HepG2 (cell line): ENCODE results near the gene LDB3. TPM values are rescaled to one million over a fixed set of nuclear protein-coding genes. Genes with fewer than 3 reads are reported as not detected.
A peak's percentile ranks its signal among the peaks of the same experiment; 100 is the strongest.

Source experiments
- DPF2 ChIP-seq: sonication (generic); formaldehyde crosslinking; IDR thresholded peaks from 2 replicates; pipeline ENCODE4 v1.4.0; 2020; ENCODE audit warnings: mild to moderate bottlenecking, low read depth, missing genetic modification reagents, borderline replicate concordance
- FOSL2 ChIP-seq: sonication (generic); formaldehyde crosslinking; IDR thresholded peaks from 2 replicates; pipeline ENCODE4 v1.4.0; 2020; ENCODE audit warnings: missing genetic modification reagents
- NCOR1 ChIP-seq: fragments of 200-600 bp; sonication (generic); IDR thresholded peaks from 2 replicates; pipeline ENCODE4 v1.7.0; 2017; ENCODE audit warnings: antibody characterized with exemption, low read length, borderline replicate concordance
- NR2F2 ChIP-seq: IDR thresholded peaks from 2 replicates; pipeline ENCODE4 v1.6.1; 2012; ENCODE audit warnings: low read depth, inconsistent platforms, borderline replicate concordance
- ZNF224 ChIP-seq: sonication (generic); formaldehyde crosslinking; IDR thresholded peaks from 2 replicates; pipeline ENCODE4 v1.5.0; 2020; ENCODE audit warnings: mild to moderate bottlenecking, missing genetic modification reagents
- polyA plus RNA-seq, 8 experiments: library from polyadenylated mRNA; depleted of rRNA in 3 of 8; stranded (reverse) in 7 of 8; unstranded in 1 of 8; fragments of >200 nt; fragmentation: Illumina TruSeq in 4 of 8; extraction: Trizol in 4 of 8; gene quantifications; 2 replicates each; pipeline versions ENCODE4 v1.2.1 to v1.2.3, GENCODE V29; 2011 to 2016; ENCODE audit warnings: low read depth in 4 of 8, missing spikeins in 1 of 8, mixed read lengths in 1 of 8; ENCODE audit not compliant: insufficient read depth in 1 of 8
- total RNA-seq, 5 experiments: library from RNA; depleted of rRNA; stranded (reverse); fragments of >200 nt; fragmentation: Illumina TruSeq; extraction: Trizol; gene quantifications; 2 replicates each; pipeline ENCODE4 v1.2.3, GENCODE V29; 2016; ENCODE audit warnings: low read depth in 1 of 5
- TF ChIP-seq, protein P1 (sequence below): sonication (generic); formaldehyde crosslinking; IDR thresholded peaks from 2 replicates; pipeline ENCODE4 v1.4.0; 2020; ENCODE audit warnings: low read depth, mild to moderate bottlenecking, missing genetic modification reagents
- TF ChIP-seq, protein P2 (sequence below): IDR thresholded peaks from 2 replicates; pipeline ENCODE4 v1.6.1; 2018; ENCODE audit warnings: missing genetic modification reagents, mild to moderate bottlenecking, missing compliant biosample characterization
- TF ChIP-seq, protein P3 (sequence below): sonication (generic); formaldehyde crosslinking; IDR thresholded peaks from 2 replicates; pipeline ENCODE4 v1.4.0; 2020; ENCODE audit warnings: missing genetic modification reagents
- TF ChIP-seq, protein P4 (sequence below): sonication (generic); formaldehyde crosslinking; IDR thresholded peaks from 2 replicates; pipeline ENCODE4 v1.5.1; 2020; ENCODE audit warnings: mild to moderate bottlenecking, missing genetic modification reagents, borderline replicate concordance

The LDB3 gene
- total and polyA plus RNA-seq, 2 of the 13 experiments (the other 11 are each of a cell fraction or from before 2014, with no cell fraction given): not detected

DNA sequence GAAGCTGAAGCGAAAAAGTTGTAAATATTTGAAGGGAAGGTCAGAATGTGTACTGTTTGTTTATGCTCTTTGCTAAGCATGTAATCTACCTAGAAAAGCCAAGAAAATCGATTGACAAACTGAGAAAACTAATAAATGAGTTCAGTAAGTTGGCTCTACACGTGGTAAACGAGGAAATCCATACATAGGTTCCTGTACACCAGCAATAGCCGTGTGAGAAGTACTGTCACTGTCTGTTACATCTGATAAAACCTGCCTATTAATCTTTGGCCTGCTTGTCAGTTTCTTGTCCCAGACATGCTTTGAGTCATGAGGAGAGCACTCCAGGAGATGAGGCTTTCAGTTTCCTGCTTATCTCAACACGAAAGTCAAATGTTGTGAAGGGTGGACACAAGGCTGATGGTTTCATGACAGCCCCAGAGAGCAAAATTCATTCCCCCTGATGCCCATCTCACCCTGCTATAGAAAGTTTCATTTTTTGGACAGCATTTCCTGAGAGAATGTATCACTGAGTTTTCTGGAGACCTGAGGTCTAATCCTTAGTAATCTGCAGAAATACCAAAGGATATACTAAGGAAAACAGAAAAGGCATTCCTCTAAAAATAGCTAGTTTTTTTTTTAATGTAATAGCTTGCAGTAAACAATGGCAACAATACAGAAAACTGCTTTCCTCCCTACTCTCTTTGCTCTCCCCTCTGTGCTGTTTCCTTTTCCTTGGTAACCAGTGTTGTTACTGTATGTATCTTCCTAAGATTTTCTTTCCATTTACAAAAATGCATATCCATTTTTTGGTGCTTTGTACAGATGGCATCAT, 107.0 kb downstream of the LDB3 start (continued):
- TF ChIP-seq NR2F2: peak; percentile 77; the same call in 1 of the 2 replicates
- TF ChIP-seq, protein P1, sequence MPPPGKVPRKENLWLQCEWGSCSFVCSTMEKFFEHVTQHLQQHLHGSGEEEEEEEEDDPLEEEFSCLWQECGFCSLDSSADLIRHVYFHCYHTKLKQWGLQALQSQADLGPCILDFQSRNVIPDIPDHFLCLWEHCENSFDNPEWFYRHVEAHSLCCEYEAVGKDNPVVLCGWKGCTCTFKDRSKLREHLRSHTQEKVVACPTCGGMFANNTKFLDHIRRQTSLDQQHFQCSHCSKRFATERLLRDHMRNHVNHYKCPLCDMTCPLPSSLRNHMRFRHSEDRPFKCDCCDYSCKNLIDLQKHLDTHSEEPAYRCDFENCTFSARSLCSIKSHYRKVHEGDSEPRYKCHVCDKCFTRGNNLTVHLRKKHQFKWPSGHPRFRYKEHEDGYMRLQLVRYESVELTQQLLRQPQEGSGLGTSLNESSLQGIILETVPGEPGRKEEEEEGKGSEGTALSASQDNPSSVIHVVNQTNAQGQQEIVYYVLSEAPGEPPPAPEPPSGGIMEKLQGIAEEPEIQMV: 0 out of 2 replicates have a peak, but pooled peaks have one; percentile 41
- 0 out of 2 replicates have a peak, but pooled peaks have one; percentile 35 for TF ChIP-seq FOSL2 (CRISPR knock-in tag)
- TF ChIP-seq NCOR1: peak; percentile 49; the same call in 1 of the 2 replicates
- TF ChIP-seq DPF2: peak; percentile 73; the same call in 1 of the 2 replicates
- TF ChIP-seq, protein P2, sequence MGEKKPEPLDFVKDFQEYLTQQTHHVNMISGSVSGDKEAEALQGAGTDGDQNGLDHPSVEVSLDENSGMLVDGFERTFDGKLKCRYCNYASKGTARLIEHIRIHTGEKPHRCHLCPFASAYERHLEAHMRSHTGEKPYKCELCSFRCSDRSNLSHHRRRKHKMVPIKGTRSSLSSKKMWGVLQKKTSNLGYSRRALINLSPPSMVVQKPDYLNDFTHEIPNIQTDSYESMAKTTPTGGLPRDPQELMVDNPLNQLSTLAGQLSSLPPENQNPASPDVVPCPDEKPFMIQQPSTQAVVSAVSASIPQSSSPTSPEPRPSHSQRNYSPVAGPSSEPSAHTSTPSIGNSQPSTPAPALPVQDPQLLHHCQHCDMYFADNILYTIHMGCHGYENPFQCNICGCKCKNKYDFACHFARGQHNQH (CRISPR knock-in tag): peak; percentile 66
- TF ChIP-seq, protein P3, sequence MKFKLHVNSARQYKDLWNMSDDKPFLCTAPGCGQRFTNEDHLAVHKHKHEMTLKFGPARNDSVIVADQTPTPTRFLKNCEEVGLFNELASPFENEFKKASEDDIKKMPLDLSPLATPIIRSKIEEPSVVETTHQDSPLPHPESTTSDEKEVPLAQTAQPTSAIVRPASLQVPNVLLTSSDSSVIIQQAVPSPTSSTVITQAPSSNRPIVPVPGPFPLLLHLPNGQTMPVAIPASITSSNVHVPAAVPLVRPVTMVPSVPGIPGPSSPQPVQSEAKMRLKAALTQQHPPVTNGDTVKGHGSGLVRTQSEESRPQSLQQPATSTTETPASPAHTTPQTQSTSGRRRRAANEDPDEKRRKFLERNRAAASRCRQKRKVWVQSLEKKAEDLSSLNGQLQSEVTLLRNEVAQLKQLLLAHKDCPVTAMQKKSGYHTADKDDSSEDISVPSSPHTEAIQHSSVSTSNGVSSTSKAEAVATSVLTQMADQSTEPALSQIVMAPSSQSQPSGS: peak; percentile 75
- TF ChIP-seq, protein P4, sequence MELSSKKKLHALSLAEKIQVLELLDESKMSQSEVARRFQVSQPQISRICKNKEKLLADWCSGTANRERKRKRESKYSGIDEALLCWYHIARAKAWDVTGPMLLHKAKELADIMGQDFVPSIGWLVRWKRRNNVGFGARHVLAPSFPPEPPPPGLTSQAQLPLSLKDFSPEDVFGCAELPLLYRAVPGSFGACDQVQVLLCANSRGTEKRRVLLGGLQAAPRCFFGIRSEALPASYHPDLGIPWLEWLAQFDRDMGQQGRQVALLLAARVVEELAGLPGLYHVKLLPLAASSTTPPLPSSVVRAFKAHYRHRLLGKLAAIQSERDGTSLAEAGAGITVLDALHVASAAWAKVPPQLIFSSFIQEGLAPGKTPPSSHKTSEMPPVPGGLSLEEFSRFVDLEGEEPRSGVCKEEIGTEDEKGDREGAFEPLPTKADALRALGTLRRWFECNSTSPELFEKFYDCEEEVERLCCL (CRISPR knock-in tag): no peak
- no peak for TF ChIP-seq ZNF224 (CRISPR knock-in tag)
